GM21737 (cell line): ENCODE measurements around the gene ASB2.

Source experiments
- ATAC-seq: cut with Tn5 transposase; IDR thresholded peaks from one replicate; pipeline ENCODE4 v1.9.1; 2021; ENCODE audit warnings: mild to moderate bottlenecking, moderate library complexity; ENCODE audit not compliant: unreplicated experiment

The ASB2 gene

DNA sequence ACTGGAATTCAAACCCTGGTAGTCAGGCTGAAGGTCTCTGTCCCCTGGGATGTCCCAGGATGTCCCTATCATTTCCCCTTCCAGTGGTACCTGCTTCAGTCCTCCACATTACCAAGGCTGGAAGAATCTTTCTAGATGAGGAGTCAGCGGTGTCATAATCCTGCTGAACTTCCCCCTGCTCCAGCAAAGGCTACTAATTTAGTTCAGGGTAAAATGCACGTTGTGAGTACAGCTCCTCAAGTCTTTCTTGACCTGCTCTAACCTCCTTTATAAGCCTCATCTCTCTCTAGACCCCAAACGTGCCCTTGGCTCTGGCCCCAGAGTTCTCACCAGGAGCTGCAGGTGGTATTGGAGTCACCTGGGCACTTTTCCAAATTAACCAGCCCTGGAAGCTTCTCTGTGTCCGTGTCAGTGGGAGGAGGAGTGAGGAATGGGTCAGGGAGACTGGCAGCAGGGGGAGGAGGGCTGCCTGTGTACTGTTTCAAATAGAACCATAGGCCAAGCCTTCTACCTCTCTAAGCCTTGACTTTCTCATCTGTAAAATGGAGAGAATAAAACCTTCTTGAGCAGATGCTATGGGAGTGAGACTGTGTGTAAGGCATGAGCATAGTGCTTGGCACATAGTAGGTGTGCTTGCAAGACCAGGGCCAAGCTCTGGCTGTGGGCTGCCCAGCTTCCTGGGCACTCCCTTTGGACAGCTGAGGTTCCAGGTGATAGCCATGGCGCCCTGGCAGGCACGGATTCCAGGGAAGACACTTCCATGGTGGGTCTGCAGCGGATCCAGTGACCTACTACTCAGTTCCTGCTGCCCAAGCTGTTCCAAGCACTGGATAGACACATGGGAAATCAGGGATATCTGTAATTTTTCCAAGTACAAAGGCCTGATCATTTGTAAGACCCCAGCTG, 24.5 kb downstream of the ASB2 start:
- ATAC-seq, result no peak

DNA sequence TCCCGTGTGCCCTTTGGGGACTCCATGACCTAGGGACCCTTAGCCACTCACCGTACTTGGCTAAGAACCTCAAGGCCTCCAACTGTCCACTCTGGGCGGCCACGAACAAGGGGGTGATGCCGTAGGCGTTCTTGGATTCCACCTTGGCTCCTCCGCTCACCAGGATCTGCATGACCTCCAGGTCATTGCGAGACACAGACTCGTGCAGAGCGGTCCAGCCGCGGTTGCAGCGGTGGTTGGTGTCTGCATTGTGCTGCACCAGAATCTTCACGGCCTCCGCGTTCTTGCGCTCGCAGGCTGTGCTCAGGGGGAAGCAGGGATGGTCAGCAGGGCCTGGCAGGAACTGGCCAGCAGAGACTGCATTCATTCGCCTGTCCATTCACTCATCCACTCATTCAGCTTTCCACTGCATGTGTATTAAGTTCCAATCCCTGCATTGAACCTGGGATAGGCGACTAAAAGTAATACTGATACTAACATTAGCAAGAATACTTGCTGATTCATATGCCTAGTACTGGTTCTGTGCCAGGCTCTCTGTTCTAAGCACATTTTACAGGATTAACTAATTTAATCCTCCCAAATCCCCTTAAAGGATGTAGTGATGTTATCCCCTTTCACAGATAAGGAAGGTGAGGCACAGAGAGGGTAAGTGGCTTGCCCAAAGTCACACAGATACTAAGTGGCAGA, 25.3 kb downstream of the ASB2 start:
- ATAC-seq, result no peak

DNA sequence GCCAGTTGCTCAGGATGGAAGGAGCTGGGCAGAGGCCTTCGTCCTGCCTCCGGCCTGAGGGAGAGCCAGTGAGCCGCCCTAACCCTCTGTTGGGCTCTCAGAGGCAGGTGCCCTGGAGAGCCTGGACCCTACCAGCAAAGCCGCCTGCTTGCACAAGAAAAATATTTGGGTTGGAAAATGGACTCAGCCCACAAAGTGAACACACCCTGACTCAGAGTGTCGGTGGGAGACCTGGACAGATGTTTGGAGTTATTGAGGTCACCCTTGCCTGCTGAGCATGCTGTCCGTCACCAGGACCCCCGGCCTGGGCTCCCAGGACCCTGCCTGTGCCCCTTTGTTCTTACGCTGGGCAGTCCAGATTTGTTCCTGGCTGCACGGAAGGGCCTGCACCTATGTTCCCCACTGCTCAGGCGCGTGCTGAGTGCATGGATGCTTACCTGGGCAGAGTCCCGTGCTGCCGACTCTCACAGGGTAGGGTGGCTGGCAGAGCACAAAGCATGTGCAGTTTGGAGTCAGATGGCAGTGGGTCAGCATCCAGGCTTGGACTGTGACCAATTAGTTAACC, 26.8 kb downstream of the ASB2 start:
- ATAC-seq, result no peak

DNA sequence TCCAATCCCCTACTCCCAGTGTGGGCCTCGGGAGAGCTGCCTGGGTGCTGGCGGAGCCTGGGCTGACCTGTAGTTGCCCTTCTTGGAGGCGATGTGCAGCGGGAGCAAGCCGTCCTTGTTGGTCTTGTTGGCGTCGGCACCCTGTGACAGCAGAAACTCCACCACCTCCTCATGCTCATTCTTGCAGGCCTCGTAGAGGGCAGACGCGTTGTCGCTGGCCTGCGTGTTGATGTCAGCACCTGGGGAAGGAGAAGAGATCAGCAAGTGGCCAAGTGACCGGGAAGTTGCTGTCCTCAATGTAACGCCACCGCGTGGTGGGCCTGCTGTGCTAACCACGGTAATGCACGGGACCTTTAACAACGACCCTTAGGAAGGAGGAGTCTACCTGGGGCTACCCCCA, 29.1 kb downstream of the ASB2 start:
- no peak for ATAC-seq

DNA sequence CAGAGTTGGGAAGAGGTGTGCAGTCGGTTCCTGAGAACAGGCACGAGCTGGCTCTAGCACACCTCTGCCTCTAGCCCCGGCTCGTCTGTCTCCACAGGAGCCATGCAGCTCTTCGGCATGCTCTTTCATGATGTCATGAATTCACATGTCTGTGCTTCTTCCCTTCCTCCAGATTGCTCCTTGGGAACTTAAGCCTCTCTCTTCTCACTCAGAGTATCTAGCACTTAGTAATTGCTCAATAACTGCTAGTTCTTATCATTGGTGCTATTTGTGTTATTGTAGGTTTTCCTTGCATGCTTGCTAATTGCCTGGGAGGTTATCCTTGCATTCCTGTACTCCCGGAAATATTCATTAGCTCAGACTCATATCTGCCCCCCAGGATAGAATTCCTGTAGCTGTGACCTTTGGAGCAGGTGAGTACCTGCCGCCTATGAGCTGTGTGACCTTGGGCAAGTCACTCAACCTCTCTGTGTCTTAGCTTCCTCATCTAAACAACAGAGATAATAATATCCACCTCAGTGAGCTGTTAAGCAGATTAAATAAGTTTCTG, 29.8 kb downstream of the ASB2 start:
- ATAC-seq, result no peak

DNA sequence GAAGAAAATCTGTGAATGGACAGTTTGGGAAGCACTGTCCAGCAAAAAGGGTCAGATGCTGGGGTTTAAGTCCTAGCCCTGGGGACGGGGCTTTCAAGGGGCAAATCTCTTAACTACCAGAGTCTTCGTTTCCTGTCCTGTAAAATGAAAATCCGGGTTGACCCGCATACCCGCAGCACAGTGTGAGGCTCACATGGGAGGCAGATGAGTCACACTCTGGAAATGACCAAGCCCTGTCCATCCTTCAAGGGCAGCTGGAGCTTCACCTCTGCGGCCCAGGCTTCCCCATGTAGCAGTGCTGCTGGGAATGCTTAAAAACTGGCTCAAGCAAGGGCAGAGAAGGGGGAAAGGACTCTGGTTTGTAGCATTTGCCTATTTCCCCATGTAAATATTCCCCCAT, 30.3 kb downstream of the ASB2 start:
- no peak for ATAC-seq

DNA sequence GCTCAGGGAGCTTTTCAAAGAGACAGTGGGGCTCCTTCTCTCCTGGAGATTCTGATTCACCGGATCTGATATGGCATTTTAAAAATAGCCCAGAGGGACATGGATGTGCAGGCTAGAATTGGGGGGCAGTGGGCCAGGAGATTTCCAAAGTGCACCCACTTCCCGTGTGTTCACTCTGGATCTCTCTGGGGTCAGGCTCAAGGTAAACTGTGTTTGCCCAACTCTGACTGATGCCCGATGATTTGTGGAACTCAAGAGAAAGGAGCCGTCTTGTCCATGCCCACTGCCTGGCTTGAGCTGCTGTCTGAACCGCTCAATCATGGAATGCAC, 31.3 kb downstream of the ASB2 start:
- ATAC-seq, result no peak

DNA sequence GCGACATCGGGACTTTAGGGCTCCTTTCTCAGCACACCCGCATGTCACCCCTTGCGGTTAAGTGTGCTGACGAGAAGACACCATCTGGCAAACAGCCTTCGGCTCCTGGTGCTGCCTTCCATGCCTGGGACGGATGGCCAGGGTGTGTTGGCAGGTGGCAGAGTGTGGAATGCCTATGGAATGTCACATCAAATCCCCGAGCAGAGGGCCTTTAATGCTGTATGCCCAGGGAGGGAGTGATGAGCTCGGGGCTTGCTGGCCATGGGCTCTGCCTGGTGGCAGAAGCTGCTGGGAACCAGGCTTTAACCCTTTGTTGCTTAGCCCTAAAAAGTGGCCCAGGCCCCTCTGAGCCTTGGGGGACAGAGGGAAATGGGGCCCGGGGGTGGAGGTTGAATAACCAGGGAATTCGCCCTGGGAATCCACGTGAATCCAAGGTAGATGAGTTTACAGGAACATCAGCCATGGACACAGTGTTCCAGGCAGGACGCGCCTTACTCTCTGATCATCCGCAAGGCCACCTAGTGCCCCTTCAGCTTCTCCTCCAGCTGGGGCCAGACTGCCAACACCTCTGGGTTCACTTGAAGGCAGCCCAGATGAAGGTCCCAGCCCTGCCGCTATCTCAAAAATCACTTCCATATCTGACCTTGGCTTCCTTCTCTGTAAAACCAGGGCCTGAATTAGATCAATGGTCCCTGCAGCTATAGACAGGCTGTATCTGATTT, 31.9 kb downstream of the ASB2 start:
- ATAC-seq, result no peak

DNA sequence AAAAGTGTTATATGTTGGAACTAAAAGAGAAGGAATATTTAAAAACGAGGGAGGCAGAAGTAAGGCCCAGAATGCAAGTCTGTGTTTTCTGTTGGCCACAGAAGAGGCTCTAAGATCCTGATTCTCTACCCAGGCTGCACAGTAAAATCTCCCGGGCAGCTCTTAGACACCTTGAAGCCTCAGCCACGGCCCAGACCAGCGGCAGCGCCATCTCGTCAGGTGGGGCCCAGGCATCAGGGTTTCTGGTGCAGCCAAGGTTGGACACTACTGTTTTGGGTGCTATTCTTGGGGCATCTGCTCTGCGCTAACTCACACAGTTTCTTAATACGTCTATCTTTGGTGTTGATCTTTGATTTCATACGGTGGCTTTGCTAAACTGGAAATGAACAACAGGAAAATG, 32.4 kb downstream of the ASB2 start:
- ATAC-seq, result no peak

DNA sequence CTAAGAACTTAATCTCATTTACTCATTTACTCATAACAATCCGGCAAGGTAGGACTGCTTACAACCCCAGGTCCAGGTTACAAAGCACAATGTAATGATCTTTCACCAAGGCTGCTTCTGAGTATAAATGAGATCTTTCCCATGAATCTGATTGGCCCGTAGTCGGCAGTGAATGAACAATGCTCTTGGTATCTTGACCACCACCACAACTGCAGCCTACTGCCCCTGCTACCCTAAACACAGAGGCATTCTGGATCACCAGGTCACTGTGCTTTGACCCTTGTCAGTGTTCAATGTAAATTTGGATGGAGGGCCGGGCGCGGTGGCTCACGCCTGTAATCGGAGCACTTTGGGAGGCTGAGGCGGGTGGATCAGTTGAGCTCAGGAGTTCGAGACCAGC, 33.3 kb downstream of the ASB2 start:
- no peak for ATAC-seq

DNA sequence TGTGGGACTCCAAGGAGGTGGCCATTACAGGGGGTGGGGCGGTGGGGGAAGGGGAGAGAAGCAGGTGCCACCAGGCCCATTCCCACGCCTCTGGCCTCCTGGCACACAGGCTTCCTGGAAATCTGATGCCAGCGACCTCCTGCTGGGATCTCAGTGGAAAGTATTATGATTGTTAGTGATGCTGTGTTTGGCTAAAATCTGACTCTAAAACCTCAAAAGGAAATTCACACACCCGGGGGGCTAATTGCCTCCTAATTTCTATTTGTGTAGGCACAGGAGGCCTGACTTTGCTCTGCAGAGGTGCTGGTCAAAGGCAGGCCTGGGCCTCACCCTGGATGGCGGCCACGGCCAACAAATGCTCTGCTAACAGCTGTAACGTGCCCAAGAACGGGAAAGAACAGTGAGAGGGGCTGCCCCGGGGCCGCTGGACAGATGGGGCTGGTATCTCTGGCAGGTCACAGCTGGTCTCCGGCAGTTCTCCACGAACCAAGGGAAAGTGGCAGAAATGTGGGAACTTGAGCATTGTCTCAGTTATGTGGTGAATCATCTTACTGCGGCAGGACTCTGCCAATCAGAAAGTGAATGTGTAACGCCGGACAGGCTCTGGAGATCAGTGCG, 35.0 kb downstream of the ASB2 start:
- ATAC-seq, result no peak

DNA sequence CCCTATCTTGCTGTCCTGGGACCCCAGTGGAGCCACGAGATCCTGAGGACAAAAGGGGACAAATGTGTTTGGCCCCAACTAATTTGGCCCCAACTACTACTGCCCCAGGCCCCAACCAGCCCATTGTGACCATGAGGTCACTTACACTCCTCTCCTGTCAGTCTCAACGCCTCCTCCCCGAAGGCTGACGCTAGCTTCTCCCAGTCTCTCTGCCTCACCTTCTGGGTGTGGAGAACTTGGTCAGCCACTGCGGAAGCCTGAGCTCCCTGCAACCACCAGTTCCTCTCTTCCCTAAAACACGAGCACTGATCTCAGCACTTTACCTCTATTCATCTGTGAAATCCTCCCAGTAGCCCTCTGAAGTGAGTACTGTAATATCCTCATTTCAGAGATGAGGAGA, 35.9 kb downstream of the ASB2 start:
- ATAC-seq, result no peak

DNA sequence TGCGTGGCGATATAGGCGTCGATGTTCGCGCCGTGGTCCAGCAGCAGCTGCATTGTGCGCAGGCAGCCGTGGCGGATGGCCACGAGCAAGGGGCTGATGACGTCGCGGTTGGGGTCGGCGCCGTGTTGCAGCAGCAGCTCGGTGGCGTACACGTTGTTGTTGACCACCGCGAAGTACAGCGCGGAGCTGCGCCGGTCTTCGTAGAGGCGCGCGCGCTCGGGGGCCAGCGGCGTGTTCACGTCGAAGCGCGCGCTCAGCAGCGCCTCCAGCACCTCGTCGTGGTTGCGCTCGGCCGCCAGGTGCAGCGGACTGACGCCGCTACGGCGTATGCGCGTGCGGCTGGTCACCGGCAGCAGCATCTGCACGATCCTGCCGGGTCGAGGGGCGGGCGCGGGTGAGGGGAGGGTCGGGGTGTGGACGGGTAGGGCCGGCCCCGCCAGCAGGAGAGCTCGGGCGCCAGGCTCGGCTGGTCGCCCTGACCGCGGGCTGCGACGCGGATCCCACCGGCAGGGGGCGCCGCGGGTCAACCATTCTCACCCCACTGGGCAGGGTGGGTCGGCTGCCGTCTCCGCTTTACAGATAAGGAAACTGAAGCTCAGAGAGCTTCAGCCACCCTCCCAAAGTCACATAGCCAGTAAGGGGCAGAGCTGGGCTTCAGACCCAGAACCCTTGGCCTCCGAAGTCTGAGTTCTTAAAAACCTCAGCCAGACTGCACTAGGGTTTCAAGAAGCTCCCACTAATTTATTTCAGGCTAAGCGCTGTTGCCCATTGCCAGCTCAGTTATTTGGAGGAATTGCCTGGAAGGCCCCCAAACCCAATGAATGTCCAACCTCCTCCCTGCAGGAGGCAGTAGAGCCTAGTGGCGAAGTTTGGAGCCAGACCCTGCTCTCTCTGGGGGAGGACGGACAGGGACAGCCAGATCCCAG, 36.8 kb downstream of the ASB2 start:
- ATAC-seq, result peak; percentile 92

DNA sequence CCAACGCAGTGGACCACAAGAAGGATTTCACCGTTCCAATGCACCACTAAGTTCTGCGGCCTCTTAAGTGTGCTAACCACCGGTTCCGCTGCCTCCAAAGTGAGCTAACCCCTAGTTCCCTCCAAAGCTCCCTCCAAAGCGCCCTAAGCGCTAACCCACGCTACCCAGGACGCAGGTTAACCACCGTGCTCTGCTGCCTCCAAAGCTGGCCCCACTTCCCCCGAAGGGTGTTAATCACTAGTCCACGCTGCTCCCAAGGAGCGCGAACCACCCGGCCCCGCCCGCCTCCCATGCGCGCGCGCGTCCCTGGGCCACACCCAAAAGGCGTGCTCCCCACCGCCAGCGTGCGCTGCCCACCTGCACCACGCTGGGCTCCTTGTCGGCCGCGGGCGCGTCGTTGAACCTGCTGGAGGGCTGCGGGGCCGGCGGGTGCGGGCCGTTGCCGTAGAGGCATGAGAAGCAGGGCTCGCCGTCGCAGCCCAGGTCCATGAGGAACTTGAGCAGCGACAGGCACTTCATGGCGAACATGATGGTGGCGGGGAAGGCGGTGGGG, 37.5 kb downstream of the ASB2 start:
- ATAC-seq, result no peak

DNA sequence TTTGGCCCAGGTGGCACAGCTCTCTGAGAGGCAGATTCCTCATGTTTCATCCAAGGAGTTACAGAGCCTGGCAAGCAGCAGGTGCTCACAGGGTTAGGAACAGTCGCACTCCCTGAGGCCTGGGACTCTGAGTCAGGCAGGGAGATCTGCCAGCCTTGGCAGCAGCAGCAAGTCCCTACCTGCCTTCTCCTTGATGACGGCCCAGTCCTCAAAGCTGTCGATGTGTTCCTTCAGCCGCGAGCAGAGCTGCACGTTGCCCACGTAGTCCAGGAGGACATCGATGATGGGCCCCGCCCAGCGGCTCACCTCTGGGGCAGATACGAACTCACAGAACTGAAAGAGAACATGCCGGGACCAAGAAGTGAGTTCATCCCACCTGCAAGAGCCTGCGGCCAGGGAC, 38.9 kb downstream of the ASB2 start:
- ATAC-seq, result no peak

DNA sequence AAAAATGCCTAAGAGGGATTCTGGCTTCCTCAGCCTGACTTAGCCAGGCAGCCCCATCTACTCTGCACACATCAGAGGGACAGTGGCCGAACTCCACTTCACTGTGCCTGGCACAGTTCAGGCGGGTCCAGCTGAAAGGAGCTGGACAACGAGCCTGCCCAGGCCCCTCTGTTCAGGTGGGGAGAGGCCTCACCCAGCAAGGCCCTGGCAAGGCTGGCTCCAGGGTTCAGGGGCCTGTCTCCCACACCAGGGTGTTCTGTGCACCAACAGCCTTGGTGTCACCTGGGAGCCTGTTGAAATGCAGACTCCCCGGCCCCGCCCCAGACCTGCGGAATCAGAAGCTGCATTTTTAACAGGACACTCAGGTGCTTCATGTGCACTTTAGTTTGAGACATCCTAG, 39.4 kb downstream of the ASB2 start:
- no peak for ATAC-seq

DNA sequence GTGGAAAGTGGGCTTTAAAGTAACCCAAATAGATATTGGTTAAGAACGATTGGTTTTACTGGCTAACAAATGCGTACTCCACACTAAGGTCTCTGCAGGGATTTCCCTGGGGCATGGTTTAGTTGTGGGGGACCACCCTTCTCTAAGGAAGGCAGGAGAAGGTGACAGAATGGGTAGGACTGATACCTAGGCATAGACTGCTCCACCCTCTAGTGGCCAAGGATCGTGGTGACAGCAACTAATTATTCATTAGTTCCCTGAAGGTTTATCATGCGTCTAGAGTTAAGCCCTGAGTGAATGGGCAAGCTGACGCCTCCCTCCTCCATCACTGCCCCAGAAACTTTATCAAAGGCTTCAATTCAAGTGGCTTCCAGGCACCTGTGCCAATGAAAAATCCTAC, 40.1 kb downstream of the ASB2 start:
- no peak for ATAC-seq

DNA sequence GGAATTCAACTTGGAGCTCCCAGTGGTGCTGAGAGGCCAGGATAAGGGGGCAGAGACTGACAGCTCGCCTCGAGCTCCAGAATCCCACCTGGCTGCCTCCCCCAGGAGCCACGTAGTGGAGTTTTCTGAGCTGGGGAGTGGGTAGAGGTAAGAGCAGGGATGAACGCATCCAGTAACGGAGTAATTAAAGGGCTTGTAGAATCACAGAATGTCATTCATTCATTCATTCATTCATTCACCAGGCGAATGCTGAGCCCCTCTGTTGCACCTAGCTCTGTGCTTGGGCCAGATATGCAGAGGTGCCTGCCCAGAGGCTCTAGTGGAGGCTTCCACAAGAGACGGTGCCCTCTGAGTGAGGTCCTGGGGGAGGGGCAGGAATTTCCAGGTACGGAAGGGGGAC, 41.2 kb downstream of the ASB2 start:
- no peak for ATAC-seq

DNA sequence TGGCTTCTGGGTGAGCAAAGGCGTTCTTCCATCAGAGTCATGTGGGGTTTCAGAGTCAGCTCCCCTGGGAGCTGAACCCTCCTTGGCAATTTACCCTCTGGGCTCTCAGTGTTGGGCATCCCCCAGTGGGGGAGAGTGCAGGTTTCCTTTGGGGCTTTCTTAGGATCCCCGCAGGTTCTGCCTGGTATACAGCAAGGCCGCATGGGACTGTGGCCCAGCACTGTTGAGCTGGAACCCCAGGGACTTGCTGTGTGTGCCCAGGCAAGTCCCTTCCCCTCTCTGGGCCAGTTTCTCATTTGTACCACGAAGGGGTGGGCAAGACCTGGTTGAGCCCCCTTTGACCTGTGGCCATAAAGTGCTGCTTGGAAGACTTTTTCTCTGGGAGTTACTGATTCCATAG, 43.7 kb downstream of the ASB2 start:
- no peak for ATAC-seq

DNA sequence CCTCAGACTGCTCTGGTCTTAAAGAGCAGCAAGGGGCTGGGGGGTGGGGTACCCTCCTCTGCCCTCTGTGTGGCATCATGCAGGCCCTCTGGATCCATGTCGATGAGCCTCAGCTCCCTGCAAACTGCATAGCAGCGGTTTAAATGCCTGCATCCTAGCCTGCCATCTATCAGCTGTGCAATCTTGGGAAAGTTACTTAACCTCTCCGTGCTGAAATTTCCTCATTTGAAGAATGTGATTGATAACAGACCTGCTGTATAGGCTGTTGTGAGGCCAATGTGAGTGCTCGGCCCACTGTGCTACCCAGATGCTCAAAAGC, 45.4 kb downstream of the ASB2 start:
- no peak for ATAC-seq
